PC-9 (cell line): Measurements from ENCODE around the gene GALNT7. TPM values are rescaled to one million over a fixed set of nuclear protein-coding genes. Genes with fewer than 3 reads are reported as not detected.

Source experiments
- BruUV-seq: library from RNA; stranded (reverse); fragments of 400-500 nt; replicated peaks from 2 replicates; lab custom pipeline; 2021; lab: Mats Ljungman, UMichigan
- CTCF ChIA-PET: fragments of 300-600 bp; sonication (Branson Sonifier 250); formaldehyde crosslinking; loops from one replicate; lab custom pipeline; 2022; ENCODE audit warnings: antibody characterized with exemption; lab: Charles Lee
- POLR2A ChIA-PET: fragments of 300-600 bp; sonication (Branson Sonifier 250); formaldehyde crosslinking; loops from one replicate; lab custom pipeline; 2022; ENCODE audit warnings: antibody characterized with exemption; ENCODE audit not compliant: unreplicated experiment; lab: Charles Lee
- DNase-seq, 2 experiments: peaks; one replicate each; pipeline versions ENCODE4 v3.0.0 to v3.0.0-alpha.2; 2015 to 2022; ENCODE audit warnings: mixed read lengths in 1 of 2
- H2AFZ ChIP-seq: fragments of 200-600 bp; sonication (generic); 2 replicates; pipeline ENCODE4 v1.8.1; 2017; ENCODE audit warnings: antibody characterized with exemption
- H3F3A ChIP-seq: fragments of 200-600 bp; sonication (generic); 2 replicates; pipeline ENCODE4 v1.8.1; 2017; ENCODE audit warnings: antibody characterized with exemption, mild to moderate bottlenecking, low read depth; ENCODE audit not compliant: insufficient read depth
- H3K27ac ChIP-seq: fragments of 200-600 bp; sonication (generic); 2 replicates; pipeline ENCODE4 v1.6.1; 2016; ENCODE audit warnings: mixed run types
- H3K27me3 ChIP-seq: fragments of 200-600 bp; sonication (generic); 2 replicates; pipeline ENCODE4 v1.6.1; 2016; ENCODE audit warnings: low read depth, mixed run types; ENCODE audit not compliant: insufficient read depth
- H3K36me3 ChIP-seq: fragments of 200-600 bp; sonication (generic); 2 replicates; pipeline ENCODE4 v1.6.1; 2016; ENCODE audit warnings: low read depth, mixed run types
- H3K4me1 ChIP-seq: fragments of 200-600 bp; sonication (generic); replicated peaks from 2 replicates; pipeline ENCODE4 v1.6.1; 2016; ENCODE audit warnings: mixed run types; ENCODE audit not compliant: insufficient read depth
- H3K4me2 ChIP-seq: fragments of 200-600 bp; sonication (generic); 2 replicates; pipeline ENCODE4 v1.6.1; 2017; ENCODE audit warnings: mixed run types
- H3K4me3 ChIP-seq: fragments of 200-600 bp; sonication (generic); 2 replicates; pipeline ENCODE4 v1.6.1; 2016; ENCODE audit warnings: mixed run types
- H3K79me2 ChIP-seq: fragments of 200-600 bp; sonication (generic); 2 replicates; pipeline ENCODE4 v1.6.1; 2017; ENCODE audit warnings: low read depth, mixed run types
- H3K9me2 ChIP-seq: fragments of 200-600 bp; sonication (generic); 2 replicates; pipeline ENCODE4 v1.8.1; 2017; ENCODE audit warnings: mild to moderate bottlenecking; ENCODE audit not compliant: insufficient read depth
- H3K9me3 ChIP-seq: fragments of 200-600 bp; sonication (generic); 2 replicates; pipeline ENCODE4 v1.8.1; 2016; ENCODE audit warnings: low read depth; ENCODE audit not compliant: insufficient read depth
- H4K20me1 ChIP-seq: fragments of 200-600 bp; sonication (generic); 2 replicates; pipeline ENCODE4 v1.8.1; 2017; ENCODE audit not compliant: insufficient read depth
- CTCF ChIP-seq: fragments of 200-600 bp; sonication (generic); conservative IDR thresholded peaks from 2 replicates; pipeline ENCODE4 v1.6.1; 2017; ENCODE audit warnings: mixed run types, antibody characterized with exemption, mild to moderate bottlenecking, moderate library complexity
- EZH2 ChIP-seq: fragments of 200-600 bp; sonication (generic); IDR thresholded peaks from 2 replicates; pipeline ENCODE4 v1.8.0; 2017; ENCODE audit warnings: antibody characterized with exemption, low read depth
- intact Hi-C: fragments of 100-400 bp; cut with micrococcal nuclease; formaldehyde crosslinking; loops from one replicate; pipeline ENCODE4 v1.10.0; 2022; ENCODE audit not compliant: unreplicated experiment
- total RNA-seq: library from RNA; stranded (reverse); gene quantifications from 2 replicates; pipeline ENCODE4 v1.2.3, GENCODE V29; 2021

The GALNT7 gene
- total RNA-seq, 1 experiment from 2014 or later, result 57.2 TPM

GRCh38 chr4:173160871-173161270 is 7.7 kb upstream of the GALNT7 start:
- H3K9me2 ChIP-seq, result no peaks in the 10 kb centered on the region
- H3F3A ChIP-seq, result no peaks in the 10 kb centered on the region
- H3K79me2 ChIP-seq, result no peaks in the 10 kb centered on the region
- TF ChIP-seq EZH2 (no peak), CTCF (no peak)
- H3K27me3 ChIP-seq, result no peaks in the 10 kb centered on the region
- H3K4me3 ChIP-seq, result no peak overlapping the region
- H3K27ac ChIP-seq, result no peak overlapping the region
- no peak overlapping the region for H3K4me2 ChIP-seq
- no peaks in the 10 kb centered on the region for H3K4me1 ChIP-seq
- no peaks in the 10 kb centered on the region for H3K36me3 ChIP-seq
- no peak overlapping the region for H2AFZ ChIP-seq
- DNase-seq, result no peak
- no TSS peak for BruUV-seq
- H3K9me3 ChIP-seq, result no peaks in the 10 kb centered on the region
- POLR2A ChIA-PET, result no interaction called here
- intact Hi-C loops, result no loop called here
- H4K20me1 ChIP-seq, result no peaks in the 10 kb centered on the region
- CTCF ChIA-PET, result no interaction called here

DNA sequence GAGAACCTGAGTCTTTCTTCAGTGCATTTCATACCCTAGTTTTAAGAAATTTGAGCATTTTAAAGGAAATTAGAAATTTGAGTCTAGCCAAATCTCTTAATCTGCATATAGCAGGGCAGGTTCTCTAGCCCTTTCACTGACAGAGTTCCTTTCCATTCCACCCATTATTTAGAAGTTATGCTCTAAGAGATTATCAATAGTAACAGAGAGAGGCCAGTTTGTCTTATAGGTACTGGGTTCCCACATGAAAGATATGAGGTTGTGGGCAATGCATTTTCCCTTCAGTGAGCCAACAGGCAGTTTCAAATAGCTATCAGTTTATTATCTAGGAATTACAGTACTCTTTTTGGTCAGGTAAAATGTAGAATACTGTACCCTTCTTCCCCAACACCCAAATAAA is 7.3 kb upstream of the GALNT7 start:
- no peak overlapping the region for H3K4me3 ChIP-seq
- BruUV-seq, result no TSS peak
- no peak for TF ChIP-seq CTCF
- no peak for TF ChIP-seq EZH2
- no peak overlapping the region for H2AFZ ChIP-seq
- H3K4me2 ChIP-seq, result no peak overlapping the region
- H3K27ac ChIP-seq, result no peak overlapping the region
- no peaks in the 10 kb centered on the region for H4K20me1 ChIP-seq
- H3F3A ChIP-seq, result no peaks in the 10 kb centered on the region
- intact Hi-C loops, result no loop called here
- H3K9me2 ChIP-seq, result no peaks in the 10 kb centered on the region
- H3K27me3 ChIP-seq, result no peaks in the 10 kb centered on the region
- CTCF ChIA-PET, result interaction anchor here (0.7 kb wide), 1 partner anchor 68 kb away, joined by 3 read pairs; no protein-coding TSS in a partner anchor
- H3K4me1 ChIP-seq, result no peaks in the 10 kb centered on the region
- no peaks in the 10 kb centered on the region for H3K79me2 ChIP-seq
- H3K9me3 ChIP-seq, result no peaks in the 10 kb centered on the region
- H3K36me3 ChIP-seq, result no peaks in the 10 kb centered on the region
- no peak for DNase-seq
- POLR2A ChIA-PET, result no interaction called here

DNA sequence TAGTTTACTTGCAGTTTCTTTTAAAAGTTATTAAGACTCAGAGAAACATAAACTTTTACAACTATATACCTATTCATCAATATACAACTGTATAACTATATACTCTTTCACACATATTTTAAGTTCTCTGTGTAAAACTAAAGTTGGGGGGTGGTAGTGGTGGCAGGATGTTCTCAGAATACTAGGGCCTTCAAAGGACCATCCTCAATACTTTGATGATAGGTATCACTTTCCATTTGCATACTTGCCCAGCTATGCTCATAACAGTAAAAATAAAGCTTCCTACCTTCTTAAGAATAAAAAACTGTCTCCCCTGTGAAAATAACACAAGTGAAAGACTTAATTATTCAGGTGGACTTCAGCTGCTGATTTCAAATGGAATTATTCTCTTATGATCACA is 2.9 kb upstream of the GALNT7 start:
- CTCF ChIA-PET, result no interaction called here
- BruUV-seq, result no TSS peak
- H3F3A ChIP-seq, result peaks cover 6% of the 10 kb centered on the region; the same call in 1 of the 2 replicates
- H3K27me3 ChIP-seq, result no peaks in the 10 kb centered on the region
- POLR2A ChIA-PET, result no interaction called here
- TF ChIP-seq CTCF (no peak), EZH2 (no peak)
- H3K79me2 ChIP-seq, result peaks cover 16% of the 10 kb centered on the region
- no peak overlapping the region for H3K27ac ChIP-seq
- H2AFZ ChIP-seq, result no peak overlapping the region
- intact Hi-C loops, result loop anchor here (5.0 kb wide), 1 partner anchor 153 kb away; no protein-coding TSS in a partner anchor
- DNase-seq, result no peak
- H3K9me2 ChIP-seq, result no peaks in the 10 kb centered on the region
- H3K4me3 ChIP-seq, result no peak overlapping the region
- H3K36me3 ChIP-seq, result no peaks in the 10 kb centered on the region
- no peak overlapping the region for H3K4me2 ChIP-seq
- H3K4me1 ChIP-seq, result peaks cover 5% of the 10 kb centered on the region
- no peaks in the 10 kb centered on the region for H3K9me3 ChIP-seq
- H4K20me1 ChIP-seq, result no peaks in the 10 kb centered on the region
